GM21515 (cell line): ENCODE measurements around the gene ADK.
"Not testable (repeated sequence)": the region's sequence is repeated elsewhere in the genome, so short reads cannot be mapped to it uniquely, and the experiment has no call there.

Experiments
- ATAC-seq: cut with Tn5 transposase; IDR thresholded peaks from one replicate; pipeline ENCODE4 v1.9.1; 2021; ENCODE audit not compliant: unreplicated experiment

Gene ADK

GRCh38 chr10:74337330-74338016, 186.5 kb downstream of the ADK start:
- no peak for ATAC-seq

DNA sequence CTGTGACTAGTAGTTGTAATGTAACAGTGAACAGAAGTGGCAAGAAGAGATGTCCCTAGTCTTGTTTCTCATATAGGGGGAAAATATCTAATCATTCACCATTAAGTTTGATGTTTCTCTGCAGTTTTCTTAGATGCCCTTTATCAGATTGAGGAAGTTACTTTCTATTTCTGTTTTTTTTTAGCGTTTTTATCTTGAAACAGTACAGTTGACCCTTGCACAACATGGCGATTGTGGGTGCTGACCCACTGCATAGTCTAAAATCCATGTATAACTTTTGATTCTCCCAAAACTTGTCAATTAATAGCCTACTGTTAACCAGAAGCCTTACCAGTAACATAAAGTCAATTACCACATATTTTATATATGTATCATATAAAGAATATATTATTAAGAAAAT, 192.0 kb downstream of the ADK start:
- no peak for ATAC-seq

- ATAC-seq, result no peak
Observed at GRCh38 chr10:74343804-74344203, 192.8 kb downstream of the ADK start.

DNA sequence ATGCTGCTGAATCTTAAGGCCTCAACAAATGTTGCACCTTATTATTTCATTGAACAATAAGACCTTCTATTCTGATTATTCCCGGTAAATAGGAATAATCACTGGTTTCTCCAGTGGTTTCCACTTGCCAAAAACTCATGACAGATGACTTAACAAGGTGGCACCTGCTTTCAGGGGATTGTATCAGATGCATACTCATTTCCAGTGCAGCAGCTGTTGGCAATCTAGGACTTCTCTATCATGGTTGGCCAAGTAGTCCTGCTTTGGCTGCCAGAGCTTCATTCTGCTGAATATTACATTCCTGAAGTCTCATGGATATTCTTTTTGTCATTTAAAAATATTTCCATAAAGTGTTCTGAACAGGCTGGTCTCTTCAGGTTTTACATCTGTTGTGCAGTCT, 193.3 kb downstream of the ADK start:
- no peak for ATAC-seq

- ATAC-seq, result no peak
Observed at GRCh38 chr10:74347522-74347921, 196.5 kb downstream of the ADK start.

- ATAC-seq, result not testable (repeated sequence)
Observed at GRCh38 chr10:74353021-74353420, 202.0 kb downstream of the ADK start.

DNA sequence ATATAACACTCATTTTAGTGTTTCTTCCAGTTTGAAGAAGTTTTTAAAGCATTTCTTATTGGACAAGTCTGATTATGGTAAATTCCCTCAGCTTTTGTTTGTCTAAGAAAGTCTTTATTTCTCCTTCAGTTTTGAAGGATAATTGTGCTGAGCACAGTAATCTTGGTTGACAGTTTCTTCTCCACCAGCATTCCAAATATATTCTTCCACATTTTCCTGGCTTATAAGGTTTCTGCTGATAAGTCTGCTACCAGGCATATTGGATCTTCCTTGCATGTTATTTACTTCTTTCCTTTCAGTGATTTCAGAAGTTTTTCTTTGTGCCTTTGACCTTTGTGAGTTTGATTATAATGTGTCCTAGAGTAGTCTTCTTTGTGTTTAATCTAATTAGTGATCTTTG, 210.7 kb downstream of the ADK start:
- ATAC-seq, result no peak

DNA sequence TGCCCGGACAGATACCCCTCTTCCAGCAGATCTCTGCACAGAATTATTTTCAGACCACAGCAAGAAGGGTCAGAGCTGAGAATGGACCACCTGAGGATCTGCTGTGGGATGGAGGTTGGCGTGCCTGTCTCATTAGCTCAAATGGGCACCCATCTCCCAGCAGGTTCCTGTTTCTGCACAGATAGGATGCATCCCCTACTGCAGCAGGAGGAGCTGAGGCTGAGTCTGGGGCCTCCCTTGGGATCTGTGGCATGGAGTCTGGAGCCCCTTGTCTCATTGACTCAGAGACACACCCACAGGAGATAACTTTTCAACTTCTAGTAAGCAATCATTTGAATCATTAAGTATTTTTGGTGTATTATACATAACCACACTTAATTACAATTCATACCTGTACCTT, 212.7 kb downstream of the ADK start:
- no peak for ATAC-seq

GRCh38 chr10:74365109-74365508, 214.1 kb downstream of the ADK start:
- ATAC-seq, result no peak

DNA sequence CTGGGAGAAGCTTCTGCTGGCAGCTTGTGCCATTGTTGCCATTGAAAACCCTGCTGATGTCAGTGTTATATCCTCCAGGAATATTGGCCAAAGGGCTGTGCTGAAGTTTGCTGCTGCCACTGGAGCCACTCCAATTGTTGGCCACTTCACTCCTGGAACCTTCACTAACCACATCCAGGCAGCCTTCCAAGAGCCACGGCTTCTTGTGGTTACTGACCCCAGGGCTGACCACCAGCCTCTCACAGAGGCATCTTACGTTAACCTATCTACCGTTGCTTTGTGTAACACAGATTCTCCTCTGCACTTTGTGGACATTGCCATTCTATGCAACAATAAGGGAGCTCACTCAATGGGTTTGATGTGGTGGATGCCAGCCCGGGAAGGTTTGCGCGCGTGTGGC, 220.7 kb downstream of the ADK start:
- ATAC-seq, result no peak

- ATAC-seq, result no peak
Observed at GRCh38 chr10:74373059-74373458, 222.0 kb downstream of the ADK start.

DNA sequence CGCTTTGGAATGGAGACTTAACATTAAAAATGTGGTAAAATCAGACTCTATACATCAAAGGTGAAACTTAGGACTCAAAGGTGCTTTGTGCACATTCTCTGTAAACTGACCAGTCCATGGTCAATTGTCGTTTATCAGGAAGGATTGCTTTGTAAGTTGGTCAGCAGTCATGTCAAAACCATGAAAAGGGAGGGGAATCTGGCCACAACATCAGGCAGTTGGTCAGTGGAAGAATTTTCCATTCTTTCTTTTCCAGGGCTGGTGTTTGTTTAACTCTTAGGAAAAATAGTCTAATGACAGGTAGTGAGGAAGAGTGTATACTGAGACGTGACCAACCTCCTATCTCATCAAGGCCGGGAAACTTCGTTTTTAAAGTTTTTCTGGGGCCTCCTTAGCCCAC, 226.5 kb downstream of the ADK start:
- no peak for ATAC-seq

DNA sequence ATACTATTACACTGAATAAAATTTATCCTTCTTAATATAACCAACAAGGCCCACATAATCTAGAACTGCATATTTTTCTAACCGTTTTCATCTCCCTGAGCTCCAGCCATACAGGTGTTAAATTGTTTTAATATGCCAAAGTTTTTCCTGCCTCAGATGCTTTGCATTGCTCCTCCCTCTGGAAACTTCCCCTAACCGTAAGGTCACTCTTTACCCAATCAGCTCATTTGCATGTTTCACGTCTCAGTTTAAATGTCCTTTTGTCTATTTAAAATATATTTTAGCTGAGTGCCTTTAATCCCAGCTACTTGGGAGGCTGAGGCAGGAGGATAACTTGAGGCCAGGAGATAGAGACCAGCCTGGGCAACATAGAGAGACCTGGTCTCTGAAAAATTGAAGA, 228.5 kb downstream of the ADK start:
- ATAC-seq, result no peak

DNA sequence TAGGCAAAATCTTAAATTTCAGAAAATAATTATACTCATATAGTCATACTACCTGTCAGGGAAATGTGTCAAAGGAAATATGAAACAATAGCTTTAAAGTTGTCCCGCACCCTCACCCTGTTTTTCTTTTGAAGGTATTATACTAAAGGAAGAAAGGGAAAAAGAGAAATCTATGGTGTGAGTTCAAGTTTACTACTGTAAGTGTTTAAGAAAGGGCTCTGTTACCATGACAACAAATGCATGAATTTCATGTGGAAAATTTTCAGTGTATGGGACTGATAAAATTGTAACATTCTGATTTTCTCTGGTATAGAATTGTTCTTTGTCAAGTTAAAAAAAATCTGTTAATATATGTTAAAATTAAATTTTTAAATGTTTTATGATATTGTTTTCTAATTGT, 229.8 kb downstream of the ADK start:
- ATAC-seq, result no peak

GRCh38 chr10:74381291-74381853, 230.4 kb downstream of the ADK start:
- ATAC-seq, result no peak

GRCh38 chr10:74382663-74383062, 231.6 kb downstream of the ADK start:
- no peak for ATAC-seq

DNA sequence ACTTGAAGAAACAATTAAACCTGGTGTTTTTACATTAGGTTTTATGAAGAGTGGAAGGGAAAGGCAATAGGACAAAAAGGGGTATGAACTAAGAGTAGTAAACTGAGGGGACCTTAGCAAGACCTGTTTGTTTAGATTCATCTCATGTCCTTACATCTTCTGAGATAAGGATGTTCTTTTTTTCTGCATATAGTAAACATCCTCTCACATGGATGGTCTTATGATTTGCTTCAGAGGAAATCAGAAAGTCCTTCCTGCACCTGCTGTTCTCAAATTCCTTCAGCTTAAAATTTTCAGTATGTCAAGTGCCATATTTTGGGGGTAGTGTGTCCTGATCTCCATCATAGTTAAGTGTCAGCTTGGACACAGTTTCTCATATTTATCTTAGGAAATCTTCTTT, 232.6 kb downstream of the ADK start:
- ATAC-seq, result no peak

GRCh38 chr10:74384615-74385183, 233.7 kb downstream of the ADK start:
- no peak for ATAC-seq

DNA sequence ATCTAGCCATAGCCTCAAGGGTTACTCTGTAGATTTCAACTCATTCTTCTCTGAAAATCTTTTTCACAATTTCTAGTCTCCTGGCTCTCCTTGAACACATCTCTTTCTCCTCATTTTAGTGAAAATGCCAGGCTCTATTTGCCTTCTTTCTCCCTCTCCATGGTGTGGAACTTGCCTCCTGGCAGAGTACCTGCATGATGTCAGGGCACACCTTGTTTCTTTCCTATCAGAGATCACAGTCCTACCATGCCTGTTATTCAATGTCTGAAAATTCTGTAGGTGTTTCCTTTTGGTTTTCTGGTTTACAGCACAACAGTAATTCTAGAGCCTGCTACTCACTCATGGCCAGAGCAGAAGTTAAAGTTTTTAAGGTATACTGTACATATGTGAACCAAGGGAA, 237.8 kb downstream of the ADK start:
- no peak for ATAC-seq

DNA sequence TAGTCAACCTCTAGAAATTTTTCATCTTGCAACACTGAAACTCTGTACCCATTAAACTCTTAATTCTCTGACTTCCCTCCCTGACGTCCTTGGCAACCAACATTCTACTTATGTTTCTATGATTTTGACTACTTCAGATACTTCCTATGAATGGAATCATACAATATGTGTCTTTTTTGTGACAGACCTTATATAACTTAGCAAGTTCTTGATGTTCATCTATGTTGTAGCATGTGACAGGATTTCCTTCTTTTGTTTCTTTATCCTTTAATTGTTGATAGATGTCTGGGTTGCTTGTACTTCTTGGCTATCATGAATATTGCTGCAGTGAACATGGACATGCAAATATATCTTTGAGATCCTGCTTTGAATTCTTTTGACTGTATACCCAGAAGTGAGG, 240.8 kb downstream of the ADK start:
- ATAC-seq, result no peak

DNA sequence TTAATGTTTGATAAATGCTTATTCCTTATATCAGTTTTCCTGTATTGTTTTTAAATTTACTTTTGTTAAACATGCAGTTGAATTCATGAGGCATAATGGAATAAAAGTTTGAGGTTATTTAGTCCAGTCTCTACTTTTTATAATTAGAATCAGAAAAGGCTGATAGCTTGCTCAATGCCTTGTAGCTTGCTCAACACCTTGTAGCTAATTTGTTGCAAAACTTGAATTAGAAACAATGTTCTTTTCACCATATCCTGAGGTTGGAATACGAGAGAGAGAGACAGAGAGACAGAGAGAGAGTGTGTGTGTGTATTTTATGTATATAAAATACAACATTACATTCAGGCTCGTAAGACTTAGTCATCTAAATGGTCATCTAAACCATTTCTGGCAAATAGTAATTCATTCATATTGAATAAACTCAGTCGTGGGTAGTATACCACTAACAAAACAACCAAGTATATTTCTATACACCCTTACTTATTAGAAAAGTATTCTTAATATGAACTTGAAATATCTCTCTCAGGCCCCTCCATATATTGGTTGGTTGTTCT, 243.5 kb downstream of the ADK start:
- no peak for ATAC-seq

DNA sequence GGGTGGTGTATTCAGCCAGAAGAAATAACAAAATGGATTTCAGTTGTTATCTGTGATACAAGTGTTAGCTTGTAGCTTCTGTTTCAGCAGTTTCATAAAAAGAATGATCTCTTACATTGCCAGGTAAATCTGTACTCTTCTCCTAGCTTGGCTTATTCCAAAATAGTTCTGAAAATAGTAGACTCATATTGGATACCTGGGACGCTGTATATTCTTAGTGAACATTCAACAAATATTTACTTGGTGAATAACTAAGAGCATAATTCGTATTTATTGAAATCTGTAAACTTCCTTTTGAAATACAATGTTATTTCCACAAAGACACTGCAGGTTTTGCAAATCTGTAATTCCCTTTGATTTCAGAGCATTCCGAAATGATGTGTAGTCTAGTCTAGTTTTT, 249.2 kb downstream of the ADK start:
- no peak for ATAC-seq

- ATAC-seq, result no peak
Observed at GRCh38 chr10:74406006-74406405, 255.0 kb downstream of the ADK start.
